DND-41 (cell line): ENCODE measurements around the gene EYS.

Experiments
- ATAC-seq: fragments of 200-7000 bp; cut with Tn5 transposase; 3 replicates; pipeline ENCODE4 v1.9.1; 2021; ENCODE audit warnings: low read depth; ENCODE audit not compliant: insufficient read depth
- DNase-seq: peaks from one replicate; pipeline ENCODE4 v3.0.0-alpha.2; 2020
- H2AFZ ChIP-seq: 2 replicates; pipeline ENCODE4 v1.6.0; 2012; ENCODE audit warnings: low read depth, low read length
- H3K27ac ChIP-seq: 2 replicates; pipeline ENCODE4 v1.5.1; 2012; ENCODE audit warnings: low read length, inconsistent platforms
- H3K27me3 ChIP-seq: fragments of 200-600 bp; sonication (generic); 2 replicates; pipeline ENCODE4 v1.6.0; 2012; ENCODE audit warnings: low read length, mild to moderate bottlenecking, inconsistent platforms; ENCODE audit not compliant: insufficient read depth, poor library complexity
- H3K36me3 ChIP-seq: 2 replicates; pipeline ENCODE4 v1.5.1; 2012; ENCODE audit warnings: low read length, inconsistent platforms; ENCODE audit not compliant: insufficient read depth
- H3K4me1 ChIP-seq: 2 replicates; pipeline ENCODE4 v1.5.1; 2012; ENCODE audit warnings: mild to moderate bottlenecking, low read length; ENCODE audit not compliant: insufficient read depth
- H3K4me2 ChIP-seq: 2 replicates; pipeline ENCODE4 v1.6.0; 2012; ENCODE audit warnings: mild to moderate bottlenecking, moderate library complexity, low read length, inconsistent platforms; ENCODE audit not compliant: insufficient read depth
- H3K4me3 ChIP-seq, 2 experiments: fragments of 200-600 bp in 1 of 2; shearing (Covaris generic) in 1 of 2; 2 replicates each; pipeline ENCODE4 v1.5.1; 2012 to 2016; ENCODE audit warnings: inconsistent platforms in 2 of 2, low read length in 2 of 2, mild to moderate bottlenecking in 2 of 2, low read depth in 1 of 2, moderate library complexity in 1 of 2
- H3K79me2 ChIP-seq: 2 replicates; pipeline ENCODE4 v1.6.0; 2012; ENCODE audit warnings: low read length, inconsistent platforms; ENCODE audit not compliant: insufficient read depth
- H3K9ac ChIP-seq: 2 replicates; pipeline ENCODE4 v1.6.0; 2012; ENCODE audit warnings: low read depth, mild to moderate bottlenecking, inconsistent platforms, low read length, moderate library complexity
- H3K9me3 ChIP-seq: 2 replicates; pipeline ENCODE4 v1.5.1; 2012; ENCODE audit warnings: low read length, moderate library complexity, mild to moderate bottlenecking, inconsistent platforms; ENCODE audit not compliant: insufficient read depth, severe bottlenecking
- H4K20me1 ChIP-seq: 2 replicates; pipeline ENCODE4 v1.6.0; 2012; ENCODE audit warnings: low read length; ENCODE audit not compliant: insufficient read depth
- CTCF ChIP-seq: IDR thresholded peaks from 2 replicates; pipeline ENCODE4 v1.5.1; 2012; ENCODE audit warnings: borderline replicate concordance, low read length, moderate library complexity, mild to moderate bottlenecking; ENCODE audit not compliant: poor library complexity, severe bottlenecking; ENCODE audit errors: extremely low read depth
- EZH2 ChIP-seq: IDR thresholded peaks from 3 replicates; pipeline ENCODE4 v1.6.1; 2012; ENCODE audit warnings: borderline replicate concordance, low read depth, mild to moderate bottlenecking, moderate library complexity, low read length, inconsistent platforms; ENCODE audit not compliant: severe bottlenecking

Gene EYS

GRCh38 chr6:63864671-63865318 lies 1842.2 kb downstream of the EYS start:
- Histone ChIP-seq H3K27ac (no peak overlapping the region), H3K4me2 (no peak overlapping the region), H3K9ac (no peak overlapping the region), H3K79me2 (no peaks in the 10 kb centered on the region), H3K4me3 (no peak overlapping the region), H3K36me3 (no peaks in the 10 kb centered on the region), H3K27me3 (no peaks in the 10 kb centered on the region), H3K9me3 (no peaks in the 10 kb centered on the region), H4K20me1 (no peaks in the 10 kb centered on the region), H2AFZ (no peak overlapping the region), H3K4me1 (no peaks in the 10 kb centered on the region)
- no peak for DNase-seq
- TF ChIP-seq EZH2 (no peak), CTCF (no peak)
- ATAC-seq = no peak

GRCh38 chr6:63864061-63864460 lies 1843.0 kb downstream of the EYS start:
- Histone ChIP-seq H4K20me1 (no peaks in the 10 kb centered on the region), H3K4me1 (no peaks in the 10 kb centered on the region), H3K36me3 (no peaks in the 10 kb centered on the region), H3K9ac (no peak overlapping the region), H3K27ac (no peak overlapping the region), H2AFZ (no peak overlapping the region), H3K9me3 (no peaks in the 10 kb centered on the region), H3K4me2 (no peak overlapping the region), H3K4me3 (no peak overlapping the region), H3K27me3 (no peaks in the 10 kb centered on the region), H3K79me2 (no peaks in the 10 kb centered on the region)
- ATAC-seq (no peak), DNase-seq (no peak)
- TF ChIP-seq EZH2 = no peak

GRCh38 chr6:63862486-63863198 lies 1844.4 kb downstream of the EYS start:
- Histone ChIP-seq H3K36me3 (no peaks in the 10 kb centered on the region), H4K20me1 (no peaks in the 10 kb centered on the region), H3K9ac (no peak overlapping the region), H2AFZ (no peak overlapping the region), H3K27me3 (no peaks in the 10 kb centered on the region), H3K4me2 (no peak overlapping the region), H3K79me2 (no peaks in the 10 kb centered on the region), H3K4me1 (no peaks in the 10 kb centered on the region), H3K27ac (no peak overlapping the region), H3K4me3 (no peak overlapping the region), H3K9me3 (no peaks in the 10 kb centered on the region)
- DNase-seq (no peak), ATAC-seq (no peak)
- TF ChIP-seq EZH2 (no peak), CTCF (no peak)

GRCh38 chr6:63859528-63859927 lies 1847.5 kb downstream of the EYS start:
- H2AFZ ChIP-seq = no peak overlapping the region
- H3K4me2 ChIP-seq = no peak overlapping the region
- H3K79me2 ChIP-seq = no peaks in the 10 kb centered on the region
- DNase-seq (no peak), ATAC-seq (no peak)
- H3K9me3 ChIP-seq = no peaks in the 10 kb centered on the region
- H3K4me3 ChIP-seq = no peak overlapping the region
- no peaks in the 10 kb centered on the region for H4K20me1 ChIP-seq
- no peaks in the 10 kb centered on the region for H3K27me3 ChIP-seq
- H3K4me1 ChIP-seq = no peaks in the 10 kb centered on the region
- TF ChIP-seq EZH2 = no peak
- no peak for TF ChIP-seq CTCF
- H3K36me3 ChIP-seq = no peaks in the 10 kb centered on the region
- H3K27ac ChIP-seq = no peak overlapping the region
- no peak overlapping the region for H3K9ac ChIP-seq
